ENCODE measurements around the gene MRAP.

- TF ChIP-seq GATA2 (IDR thresholded peaks at IDR 0.05; ENCODE audit: low read depth, low read length) (no peak), GATA3 (IDR thresholded peaks at IDR 0.05; ENCODE audit: low read depth, low read length) (no peak)
Measured at GRCh38 chr21:32309906-32310460, 11.3 kb downstream of the MRAP start.
